GM23248 (cell line): Measurements from ENCODE around the gene ENTREP3.

ENCODE experiments used
- EZH2 ChIP-seq: fragments of 200-600 bp; sonication (generic); IDR thresholded peaks from 2 replicates; pipeline ENCODE4 v1.6.1; 2018; ENCODE audit warnings: antibody characterized with exemption, mild to moderate bottlenecking; ENCODE audit not compliant: insufficient read depth, poor library complexity, severe bottlenecking
- EZH2phosphoT487 ChIP-seq: fragments of 200-600 bp; sonication (generic); IDR thresholded peaks from 2 replicates; pipeline ENCODE4 v1.6.1; 2018; ENCODE audit warnings: antibody characterized with exemption, moderate library complexity, mild to moderate bottlenecking, low read depth; ENCODE audit not compliant: insufficient read depth

- no peak for TF ChIP-seq EZH2
- TF ChIP-seq EZH2phosphoT487 = no peak
Observed at GRCh38 chr1:155253208-155253607, 2.1 kb downstream of the ENTREP3 start.
